ENCODE measurements around the gene MUC5AC.

Gene MUC5AC

GRCh38 chr11:1227551-1228100 is 69.9 kb downstream of the MUC5AC start:
- peak; percentile 34 for DNase-seq

- DNase-seq = peak; percentile 42
Observed at GRCh38 chr11:1228101-1228821, 70.5 kb downstream of the MUC5AC start.

- peak; percentile 33 for DNase-seq
Observed at GRCh38 chr11:1228921-1229451, 71.2 kb downstream of the MUC5AC start.

- peak; percentile 36 for DNase-seq
Observed at GRCh38 chr11:1229471-1230120, 71.8 kb downstream of the MUC5AC start.

GRCh38 chr11:1230121-1230455 is 72.3 kb downstream of the MUC5AC start:
- no peak for DNase-seq

- peak; percentile 36 for DNase-seq
Observed at GRCh38 chr11:1230456-1231395, 73.0 kb downstream of the MUC5AC start.

- DNase-seq = peak; percentile 32
Observed at GRCh38 chr11:1231396-1232020, 73.8 kb downstream of the MUC5AC start.

- DNase-seq = peak; percentile 29
Observed at GRCh38 chr11:1232021-1232882, 74.5 kb downstream of the MUC5AC start.

GRCh38 chr11:1232883-1233321 is 75.1 kb downstream of the MUC5AC start:
- DNase-seq = peak; percentile 26

GRCh38 chr11:1233351-1234053 is 75.7 kb downstream of the MUC5AC start:
- DNase-seq = peak; percentile 33

- DNase-seq = peak; percentile 32
Observed at GRCh38 chr11:1234054-1234720, 76.4 kb downstream of the MUC5AC start.

- peak; percentile 38 for DNase-seq
Observed at GRCh38 chr11:1234771-1235305, 77.1 kb downstream of the MUC5AC start.

- peak; percentile 38 for DNase-seq
Observed at GRCh38 chr11:1235306-1235900, 77.7 kb downstream of the MUC5AC start.

GRCh38 chr11:1235901-1236315 is 78.2 kb downstream of the MUC5AC start:
- DNase-seq = peak; percentile 28

GRCh38 chr11:1236316-1237127 is 78.8 kb downstream of the MUC5AC start:
- peak; percentile 35 for DNase-seq

- DNase-seq = peak; percentile 35
Observed at GRCh38 chr11:1237128-1237580, 79.4 kb downstream of the MUC5AC start.

GRCh38 chr11:1237851-1238250 is 80.1 kb downstream of the MUC5AC start:
- DNase-seq = no peak

Data from right forelimb (tissue), 1 donor.